Stomach (tissue), 4 donors: ENCODE measurements around the gene PMP22.

ENCODE experiments used
- EP300 ChIP-seq: sonication (generic); formaldehyde crosslinking; IDR thresholded peaks from one replicate; pipeline ENCODE4 v1.6.1; 2017; ENCODE audit warnings: antibody characterized with exemption
- POLR2A ChIP-seq, 4 donors: fragments of 450-650 bp; IDR thresholded peaks; one replicate each; pipeline ENCODE4 v1.6.1; 2016; ENCODE audit warnings: antibody characterized with exemption in 4 of 4, control low read depth in 2 of 4, mild to moderate bottlenecking in 1 of 4, moderate library complexity in 1 of 4
- POLR2AphosphoS5 ChIP-seq, 3 donors: sonication (generic); formaldehyde crosslinking; IDR thresholded peaks; one replicate each; pipeline ENCODE4 v1.6.1; 2016; ENCODE audit warnings: antibody characterized with exemption in 3 of 3
- TF ChIP-seq, protein P1 (sequence below), 7 experiments: fragments of 450-650 bp in 4 of 7; fragments of 200-600 bp in 3 of 7; sonication (generic) in 3 of 7; IDR thresholded peaks; one replicate each; pipeline ENCODE4 v1.5.1; 2016 to 2019; ENCODE audit warnings: antibody characterized with exemption in 7 of 7, control low read depth in 2 of 7, mild to moderate bottlenecking in 1 of 7

DNA sequence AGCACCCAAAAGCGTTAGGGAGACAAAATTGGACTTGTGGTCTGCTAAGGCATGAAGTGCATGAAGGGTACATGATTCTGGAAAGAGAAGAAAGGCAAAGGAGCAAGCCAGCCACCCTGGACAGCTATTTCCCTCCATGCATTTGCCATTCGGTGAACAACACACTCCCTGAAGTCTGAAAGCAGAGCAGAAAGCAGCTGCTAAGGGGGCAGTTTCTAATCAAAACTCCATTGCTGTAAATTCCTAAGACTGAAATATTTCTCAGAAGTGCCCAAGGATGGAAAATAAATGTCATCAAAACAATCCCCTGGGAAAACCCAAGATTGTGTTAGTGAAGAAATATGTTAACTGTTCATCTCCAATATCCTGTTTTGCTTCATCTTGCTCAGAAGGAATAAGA lies 44.3 kb downstream of the PMP22 start:
- TF ChIP-seq, protein P1, sequence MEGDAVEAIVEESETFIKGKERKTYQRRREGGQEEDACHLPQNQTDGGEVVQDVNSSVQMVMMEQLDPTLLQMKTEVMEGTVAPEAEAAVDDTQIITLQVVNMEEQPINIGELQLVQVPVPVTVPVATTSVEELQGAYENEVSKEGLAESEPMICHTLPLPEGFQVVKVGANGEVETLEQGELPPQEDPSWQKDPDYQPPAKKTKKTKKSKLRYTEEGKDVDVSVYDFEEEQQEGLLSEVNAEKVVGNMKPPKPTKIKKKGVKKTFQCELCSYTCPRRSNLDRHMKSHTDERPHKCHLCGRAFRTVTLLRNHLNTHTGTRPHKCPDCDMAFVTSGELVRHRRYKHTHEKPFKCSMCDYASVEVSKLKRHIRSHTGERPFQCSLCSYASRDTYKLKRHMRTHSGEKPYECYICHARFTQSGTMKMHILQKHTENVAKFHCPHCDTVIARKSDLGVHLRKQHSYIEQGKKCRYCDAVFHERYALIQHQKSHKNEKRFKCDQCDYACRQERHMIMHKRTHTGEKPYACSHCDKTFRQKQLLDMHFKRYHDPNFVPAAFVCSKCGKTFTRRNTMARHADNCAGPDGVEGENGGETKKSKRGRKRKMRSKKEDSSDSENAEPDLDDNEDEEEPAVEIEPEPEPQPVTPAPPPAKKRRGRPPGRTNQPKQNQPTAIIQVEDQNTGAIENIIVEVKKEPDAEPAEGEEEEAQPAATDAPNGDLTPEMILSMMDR (IDR thresholded peaks at IDR 0.05) = no peak
- TF ChIP-seq POLR2A (IDR thresholded peaks at IDR 0.05) (no peak), EP300 (no peak), POLR2AphosphoS5 (IDR thresholded peaks at IDR 0.05) (no peak)
